Fibroblast of the aortic adventitia (primary cell): Measurements from ENCODE around the gene GINS2. TPM values are rescaled to one million over a fixed set of nuclear protein-coding genes. Genes with fewer than 3 reads are reported as not detected.

Source experiments
- DNase-seq: peaks from one replicate; pipeline ENCODE4 v3.0.0-alpha.2; 2010; ENCODE audit warnings: low read depth
- H3K4me3 ChIP-seq: 2 replicates; pipeline ENCODE4 v1.5.1; 2011; ENCODE audit warnings: low read depth, mild to moderate bottlenecking, control low read depth, low read length, moderate library complexity
- total RNA-seq: library from RNA; depleted of rRNA; stranded (reverse); fragments of >200 nt; gene quantifications from 2 replicates; pipeline ENCODE4 v1.2.3, GENCODE V29; 2012; ENCODE audit warnings: low replicate concordance
- TF ChIP-seq, protein P1 (sequence below): IDR thresholded peaks from 2 replicates; pipeline ENCODE4 v1.5.1; 2011; ENCODE audit warnings: mild to moderate bottlenecking, low read length, control low read depth, inconsistent platforms; ENCODE audit not compliant: insufficient read depth

Gene GINS2
- total RNA-seq, 1 donor, result 19.1 TPM

DNA sequence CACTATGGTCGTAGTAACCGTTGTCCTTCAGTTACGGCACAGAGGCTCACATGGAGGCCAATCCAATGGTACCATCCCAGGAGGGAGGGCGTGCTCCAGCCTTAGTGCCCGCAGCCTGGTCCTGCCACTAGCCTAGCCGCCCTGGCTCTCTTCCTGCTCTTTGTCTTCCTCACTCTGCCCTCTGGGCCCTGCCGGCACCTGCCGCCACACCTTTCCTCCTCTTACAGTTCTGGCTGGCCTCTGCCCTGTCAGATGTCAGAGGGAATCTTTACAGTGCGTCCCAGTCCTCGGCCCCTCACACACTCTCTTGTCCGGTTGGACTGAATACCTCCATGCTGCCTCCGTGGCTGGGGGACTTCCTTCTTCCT lies 23.4 kb downstream of the GINS2 start:
- H3K4me3 ChIP-seq, result no peak overlapping the region
- no peak for DNase-seq
- TF ChIP-seq, protein P1, sequence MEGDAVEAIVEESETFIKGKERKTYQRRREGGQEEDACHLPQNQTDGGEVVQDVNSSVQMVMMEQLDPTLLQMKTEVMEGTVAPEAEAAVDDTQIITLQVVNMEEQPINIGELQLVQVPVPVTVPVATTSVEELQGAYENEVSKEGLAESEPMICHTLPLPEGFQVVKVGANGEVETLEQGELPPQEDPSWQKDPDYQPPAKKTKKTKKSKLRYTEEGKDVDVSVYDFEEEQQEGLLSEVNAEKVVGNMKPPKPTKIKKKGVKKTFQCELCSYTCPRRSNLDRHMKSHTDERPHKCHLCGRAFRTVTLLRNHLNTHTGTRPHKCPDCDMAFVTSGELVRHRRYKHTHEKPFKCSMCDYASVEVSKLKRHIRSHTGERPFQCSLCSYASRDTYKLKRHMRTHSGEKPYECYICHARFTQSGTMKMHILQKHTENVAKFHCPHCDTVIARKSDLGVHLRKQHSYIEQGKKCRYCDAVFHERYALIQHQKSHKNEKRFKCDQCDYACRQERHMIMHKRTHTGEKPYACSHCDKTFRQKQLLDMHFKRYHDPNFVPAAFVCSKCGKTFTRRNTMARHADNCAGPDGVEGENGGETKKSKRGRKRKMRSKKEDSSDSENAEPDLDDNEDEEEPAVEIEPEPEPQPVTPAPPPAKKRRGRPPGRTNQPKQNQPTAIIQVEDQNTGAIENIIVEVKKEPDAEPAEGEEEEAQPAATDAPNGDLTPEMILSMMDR, result no peak

DNA sequence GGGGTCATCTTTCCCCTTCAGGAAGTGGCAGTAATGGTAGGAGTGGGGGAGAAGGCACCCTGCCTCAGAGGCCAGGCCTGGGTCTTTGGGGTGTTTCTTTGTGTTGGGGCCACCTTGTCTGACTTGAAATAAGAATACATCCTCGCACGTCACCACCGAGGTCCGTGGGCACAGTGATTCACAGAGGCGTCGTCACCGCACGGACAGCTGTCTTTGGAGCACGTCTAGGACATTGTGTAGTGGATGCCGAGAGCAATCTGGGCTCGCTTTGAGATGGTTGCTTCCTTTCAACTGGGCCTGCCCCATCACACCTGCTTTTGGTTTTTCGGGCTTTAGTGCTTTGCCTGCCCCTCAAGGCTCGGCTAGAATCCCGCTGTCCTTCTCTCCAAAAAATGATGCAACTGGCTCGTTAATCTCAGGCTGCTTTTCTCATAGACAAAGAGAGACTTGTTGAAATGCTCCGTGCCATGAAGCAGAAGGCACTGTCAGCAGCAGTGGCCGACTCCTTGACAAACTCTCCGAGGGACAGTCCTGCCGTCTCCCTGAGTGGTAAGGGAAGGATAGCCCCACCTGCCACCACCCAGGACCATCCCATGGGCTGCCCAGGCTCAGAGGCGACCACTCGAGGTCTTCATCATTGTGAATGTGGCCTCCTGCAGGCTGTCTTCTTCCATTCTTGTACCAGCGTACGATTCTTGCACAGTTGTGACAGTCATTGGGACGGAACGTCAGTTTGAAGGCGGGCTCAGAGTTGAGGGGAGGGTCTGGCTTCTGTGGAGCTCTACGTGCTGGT lies 24.0 kb downstream of the GINS2 start:
- no peak overlapping the region for H3K4me3 ChIP-seq
- DNase-seq, result no peak
- TF ChIP-seq, protein P1, result no peak

DNA sequence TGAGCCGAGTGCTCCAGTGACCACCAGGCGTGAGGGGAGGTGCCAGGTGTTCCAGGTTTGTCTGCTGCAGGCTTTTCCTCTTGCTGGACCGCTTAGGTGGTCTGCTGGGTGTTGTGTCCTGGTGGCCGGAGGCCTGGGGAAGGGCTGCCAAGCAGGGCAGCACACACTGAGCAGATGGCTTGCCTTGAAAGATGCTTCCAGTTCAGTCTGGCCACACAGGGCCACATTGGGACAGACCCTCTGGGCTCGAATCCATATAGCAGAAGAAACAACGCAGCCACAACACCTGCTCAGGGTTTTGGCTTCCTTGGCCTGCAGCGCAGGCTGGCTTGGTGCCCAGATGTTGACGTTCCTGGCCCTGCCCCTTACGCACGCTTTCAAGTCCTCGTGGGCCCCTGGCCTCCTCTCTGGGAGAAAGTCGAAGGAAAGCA lies 24.8 kb downstream of the GINS2 start:
- no peak overlapping the region for H3K4me3 ChIP-seq
- DNase-seq, result no peak
- TF ChIP-seq, protein P1, result no peak

DNA sequence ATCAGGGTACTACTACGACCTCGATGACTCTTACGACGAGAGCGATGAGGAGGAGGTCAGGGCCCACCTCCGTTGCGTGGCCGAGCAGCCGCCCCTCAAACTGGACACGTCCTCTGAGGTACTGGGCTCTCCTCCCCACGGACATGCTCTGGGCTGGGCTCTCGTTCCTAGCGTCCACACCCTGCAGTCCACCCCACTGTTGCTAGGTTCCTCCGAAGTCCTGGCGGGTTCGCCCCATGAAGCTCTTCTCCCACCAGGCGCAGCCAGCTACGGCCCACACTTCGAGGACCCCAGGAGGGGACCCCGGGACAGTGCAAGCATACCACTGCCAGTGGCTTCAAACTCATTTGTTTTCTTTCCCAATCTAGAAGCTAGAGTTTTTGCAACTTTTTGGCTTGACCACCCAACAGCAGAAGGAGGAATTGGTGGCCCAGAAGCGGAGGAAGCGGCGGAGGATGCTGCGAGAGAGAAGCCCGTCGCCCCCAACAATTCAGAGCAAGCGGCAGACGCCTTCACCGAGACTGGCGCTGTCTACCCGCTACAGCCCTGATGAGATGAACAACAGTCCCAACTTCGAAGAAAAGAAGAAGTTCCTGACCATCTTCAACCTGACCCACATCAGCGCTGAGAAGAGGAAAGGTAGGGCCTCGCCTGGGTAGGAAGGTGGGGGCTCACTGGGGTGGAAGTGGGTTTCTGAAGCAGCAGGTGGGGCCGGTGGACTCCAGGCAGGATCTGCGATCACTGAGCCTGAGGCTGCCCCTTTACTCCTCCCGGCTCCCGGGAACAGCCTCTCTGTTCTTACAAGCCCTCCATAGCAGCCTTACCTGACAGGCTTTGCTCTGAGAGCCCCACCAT lies 25.6 kb downstream of the GINS2 start:
- H3K4me3 ChIP-seq, result no peak overlapping the region
- TF ChIP-seq, protein P1, result no peak
- no peak for DNase-seq

DNA sequence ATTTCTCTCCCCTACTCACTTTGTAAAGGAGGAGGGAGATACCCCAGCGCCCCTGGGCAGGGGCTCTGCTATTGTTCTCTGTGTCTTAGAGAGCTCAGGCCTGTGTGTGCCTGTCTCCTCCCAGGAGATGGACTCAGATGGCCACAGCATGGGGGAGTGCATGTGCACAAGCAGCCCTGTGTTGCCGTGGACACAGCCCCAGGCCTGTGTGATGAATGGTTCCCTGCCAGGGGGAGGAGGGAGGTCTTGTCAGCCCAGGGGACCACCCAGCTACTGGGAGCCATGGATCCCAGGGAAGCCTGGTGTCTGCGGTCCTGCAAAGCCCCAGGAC lies 26.3 kb downstream of the GINS2 start:
- no peak for DNase-seq
- TF ChIP-seq, protein P1, result no peak
- H3K4me3 ChIP-seq, result no peak overlapping the region

DNA sequence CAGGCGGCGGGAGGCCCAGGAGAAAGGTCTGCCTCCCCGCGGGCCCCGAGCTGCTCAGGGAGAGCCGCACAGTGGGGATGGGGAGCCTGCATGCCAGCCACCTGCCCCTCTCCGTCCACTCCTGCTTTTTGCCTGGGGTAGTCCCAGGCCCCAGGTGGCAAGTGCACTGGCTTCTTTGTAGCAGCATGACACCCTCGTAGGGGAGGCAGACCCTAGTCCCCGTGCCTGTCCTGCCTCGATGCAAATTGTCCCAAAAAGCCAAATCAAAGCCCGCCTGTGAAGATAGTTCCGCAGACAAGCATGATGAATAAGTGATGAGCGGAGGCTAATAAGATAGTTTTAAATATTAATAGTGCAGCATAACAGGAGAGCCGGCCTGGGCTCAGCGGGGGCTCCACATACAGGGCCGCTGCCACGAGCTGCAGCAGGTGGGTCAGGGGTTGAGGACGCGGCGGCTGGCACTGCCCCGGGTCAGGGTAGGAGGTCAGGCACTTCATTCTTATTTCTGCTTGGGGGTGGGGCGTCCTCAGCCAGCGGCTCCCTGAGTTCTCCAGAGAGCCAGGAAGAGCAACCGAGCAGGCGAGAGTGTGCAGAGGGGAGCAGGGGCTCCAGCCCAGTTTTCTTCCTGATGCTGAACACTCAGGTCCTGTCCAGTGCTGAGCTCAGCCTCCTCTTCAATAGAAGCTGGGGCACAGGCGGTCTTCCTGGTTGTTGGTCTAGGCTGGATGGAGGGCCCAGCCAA lies 26.8 kb downstream of the GINS2 start:
- no peak overlapping the region for H3K4me3 ChIP-seq
- DNase-seq, result no peak
- TF ChIP-seq, protein P1, result no peak
